Keratinocyte (primary cell): ENCODE data around the gene NUMBL. TPM values are rescaled to one million over a fixed set of nuclear protein-coding genes. Genes with fewer than 3 reads are reported as not detected.

Experiments
- DNase-seq: peaks from one replicate; pipeline ENCODE4 v3.0.0-alpha.2; 2011; ENCODE audit warnings: low read depth, missing footprints, low spot score
- FAIRE-seq: peaks from 2 replicates; lab custom pipeline; 2011; peaks lifted over from hg19 to GRCh38; lab: Jason Lieb, UNC
- H2AFZ ChIP-seq: 2 replicates; pipeline ENCODE4 v1.6.0; 2012; ENCODE audit warnings: low read length, control low read depth, inconsistent platforms; ENCODE audit not compliant: control insufficient read depth
- H3K27ac ChIP-seq: 2 replicates; pipeline ENCODE4 v1.5.1; 2011; ENCODE audit warnings: low read length; ENCODE audit not compliant: control insufficient read depth, insufficient read depth
- H3K27me3 ChIP-seq: 3 replicates; pipeline ENCODE4 v1.6.0; 2011; ENCODE audit warnings: low read length; ENCODE audit not compliant: control insufficient read depth, insufficient read depth; ENCODE audit errors: extremely low read depth
- H3K36me3 ChIP-seq, 2 experiments: 2 replicates in 1 of 2; 3 replicates in 1 of 2; pipeline ENCODE4 v1.5.1; 2011; ENCODE audit warnings: low read length in 2 of 2, mild to moderate bottlenecking in 1 of 2; ENCODE audit not compliant: control insufficient read depth in 2 of 2, insufficient read depth in 2 of 2; ENCODE audit errors: extremely low read depth in 1 of 2
- H3K4me1 ChIP-seq: 3 replicates; pipeline ENCODE4 v1.5.1; 2011; ENCODE audit warnings: low read length; ENCODE audit not compliant: control insufficient read depth, insufficient read depth; ENCODE audit errors: extremely low read depth
- H3K4me2 ChIP-seq: 3 replicates; pipeline ENCODE4 v1.6.0; 2011; ENCODE audit warnings: low read depth, low read length; ENCODE audit not compliant: control insufficient read depth, insufficient read depth; ENCODE audit errors: extremely low read depth
- H3K4me3 ChIP-seq, 3 experiments: fragments of 200-600 bp in 1 of 3; sonication (generic) in 1 of 3; 2 replicates in 2 of 3; 3 replicates in 1 of 3; pipeline ENCODE4 v1.5.1; 2011 to 2016; ENCODE audit warnings: low read length in 3 of 3, mild to moderate bottlenecking in 3 of 3, control low read depth in 2 of 3, inconsistent platforms in 1 of 3, low read depth in 1 of 3, mixed read lengths in 1 of 3, mixed run types in 1 of 3, moderate library complexity in 1 of 3; ENCODE audit not compliant: control insufficient read depth in 2 of 3, insufficient read depth in 2 of 3; ENCODE audit errors: extremely low read depth in 1 of 3
- H3K79me2 ChIP-seq: 2 replicates; pipeline ENCODE4 v1.6.0; 2012; ENCODE audit warnings: low read length; ENCODE audit not compliant: control insufficient read depth, insufficient read depth
- H3K9ac ChIP-seq: 3 replicates; pipeline ENCODE4 v1.6.0; 2011; ENCODE audit warnings: low read length; ENCODE audit not compliant: control insufficient read depth, insufficient read depth; ENCODE audit errors: extremely low read depth
- H3K9me1 ChIP-seq: 3 replicates; pipeline ENCODE4 v1.6.0; 2011; ENCODE audit warnings: low read length; ENCODE audit not compliant: control insufficient read depth, insufficient read depth; ENCODE audit errors: extremely low read depth
- H3K9me3 ChIP-seq: 2 replicates; pipeline ENCODE4 v1.5.1; 2012; ENCODE audit warnings: low read depth, low read length; ENCODE audit not compliant: control insufficient read depth
- H4K20me1 ChIP-seq: 3 replicates; pipeline ENCODE4 v1.6.0; 2011; ENCODE audit warnings: low read length; ENCODE audit not compliant: control insufficient read depth, insufficient read depth; ENCODE audit errors: extremely low read depth
- CTCF ChIP-seq, 3 experiments: IDR thresholded peaks in 1 of 3; conservative IDR thresholded peaks in 1 of 3; optimal IDR thresholded peaks in 1 of 3; 2 replicates in 2 of 3; 3 replicates in 1 of 3; pipeline versions ENCODE3 to v1.5.1; 2011; ENCODE audit warnings: low read length in 3 of 3, mild to moderate bottlenecking in 3 of 3, moderate library complexity in 2 of 3, control low read depth in 1 of 3, inconsistent platforms in 1 of 3; ENCODE audit not compliant: insufficient read depth in 2 of 3; ENCODE audit errors: extremely low read depth in 1 of 3
- EZH2 ChIP-seq: IDR thresholded peaks from one replicate; pipeline ENCODE4 v1.6.1; 2012; ENCODE audit warnings: inconsistent platforms, mild to moderate bottlenecking, low read length, moderate library complexity
- dilution Hi-C: fragments of 300-500 bp; cut with MboI; formaldehyde crosslinking; loops from one replicate; pipeline ENCODE4 v1.7.0; 2020; ENCODE audit warnings: low sequenced_read_pairs; ENCODE audit not compliant: extremely low pct_ligation_motif_present
- polyA plus RNA-seq, 5 experiments: library from polyadenylated mRNA; depleted of rRNA in 3 of 5; stranded (reverse) in 3 of 5; stranded (forward) in 1 of 5; unstranded in 1 of 5; fragments of >200 nt; gene quantifications; 1 replicate in 1 of 5; 2 replicates in 3 of 5; 3 replicates in 1 of 5; pipeline versions ENCODE4 v1.2.1 to v1.2.3, GENCODE V29; 2011 to 2012; ENCODE audit warnings: missing spikeins in 2 of 5, low read depth in 1 of 5, low replicate concordance in 1 of 5

The NUMBL gene
- polyA plus RNA-seq, 1 donor (not counting 4 experiments of a cell fraction or from before 2014, with no cell fraction given), result 5.7 TPM

GRCh38 chr19:40688309-40688708, 2.1 kb downstream of the NUMBL start:
- no peak overlapping the region for H3K4me3 ChIP-seq
- peaks cover 36% of the 10 kb centered on the region for H3K4me1 ChIP-seq
- FAIRE-seq (peak; percentile 17), DNase-seq (no peak)
- H4K20me1 ChIP-seq, result peaks cover 2% of the 10 kb centered on the region
- no peak overlapping the region for H3K4me2 ChIP-seq
- no peak overlapping the region for H3K9ac ChIP-seq
- H3K79me2 ChIP-seq, result peaks cover 15% of the 10 kb centered on the region
- H3K9me1 ChIP-seq, result no peaks in the 10 kb centered on the region
- peaks cover 3 to 28% of the 10 kb centered on the region in 2 experiments for H3K36me3 ChIP-seq
- H3K27ac ChIP-seq, result no peak overlapping the region
- H3K9me3 ChIP-seq, result no peaks in the 10 kb centered on the region
- H3K27me3 ChIP-seq, result no peaks in the 10 kb centered on the region
- no peak for TF ChIP-seq CTCF (optimal IDR thresholded peaks at IDR 0.05 in 1 of 3, IDR thresholded peaks at IDR 0.05 in 1 of 3, conservative IDR thresholded peaks at IDR 0.05 in 1 of 3; ENCODE audit: extremely low read depth in 1 of 3, insufficient read depth in 2 of 3, low read length in 3 of 3)
- TF ChIP-seq EZH2, result no peak
- dilution Hi-C loops, result no loop called here
- H2AFZ ChIP-seq, result no peak overlapping the region

GRCh38 chr19:40687525-40688016, 2.9 kb downstream of the NUMBL start:
- Histone ChIP-seq H3K4me1 (peaks cover 36% of the 10 kb centered on the region), H3K9me3 (no peaks in the 10 kb centered on the region), H3K79me2 (peaks cover 15% of the 10 kb centered on the region), H3K4me2 (no peak overlapping the region), H3K9ac (no peak overlapping the region), H3K27ac (no peak overlapping the region), H3K9me1 (no peaks in the 10 kb centered on the region), H2AFZ (no peak overlapping the region), H4K20me1 (peaks cover 2% of the 10 kb centered on the region), H3K27me3 (no peaks in the 10 kb centered on the region), H3K4me3 (no peak overlapping the region), H3K36me3 (peaks cover 3 to 24% of the 10 kb centered on the region in 2 experiments)
- FAIRE-seq (no peak), DNase-seq (no peak)
- TF ChIP-seq EZH2 (no peak), CTCF (optimal IDR thresholded peaks at IDR 0.05 in 1 of 3, IDR thresholded peaks at IDR 0.05 in 1 of 3, conservative IDR thresholded peaks at IDR 0.05 in 1 of 3; ENCODE audit: extremely low read depth in 1 of 3, insufficient read depth in 2 of 3, low read length in 3 of 3) (no peak)
- dilution Hi-C loops, result no loop called here
